Renal cortical epithelial cell (primary cell): ENCODE data around the gene MFRP. TPM values are rescaled to one million over a fixed set of nuclear protein-coding genes. Genes with fewer than 3 reads are reported as not detected.

ENCODE experiments used
- DNase-seq: peaks from one replicate; pipeline ENCODE4 v3.0.0-alpha.2; 2011; ENCODE audit warnings: low read depth
- total RNA-seq: library from RNA; depleted of rRNA; stranded (reverse); fragments of >200 nt; gene quantifications from 2 replicates; pipeline ENCODE4 v1.2.3, GENCODE V29; 2014

MFRP gene
- total RNA-seq, 1 donor from 2014 or later: not detected

- peak; percentile 87 for DNase-seq
Observed at GRCh38 chr11:119318240-119319135, 28.0 kb downstream of the MFRP start.

GRCh38 chr11:119317592-119318239 lies 28.8 kb downstream of the MFRP start:
- no peak for DNase-seq

GRCh38 chr11:119316729-119317591 lies 29.5 kb downstream of the MFRP start, which contains the start of gene MCAM:
Gene MCAM, minus strand, starts transcription at chr11:119317130. Its CDS starts 29 bp downstream, at chr11:119317101.
- DNase-seq: no peak

DNA sequence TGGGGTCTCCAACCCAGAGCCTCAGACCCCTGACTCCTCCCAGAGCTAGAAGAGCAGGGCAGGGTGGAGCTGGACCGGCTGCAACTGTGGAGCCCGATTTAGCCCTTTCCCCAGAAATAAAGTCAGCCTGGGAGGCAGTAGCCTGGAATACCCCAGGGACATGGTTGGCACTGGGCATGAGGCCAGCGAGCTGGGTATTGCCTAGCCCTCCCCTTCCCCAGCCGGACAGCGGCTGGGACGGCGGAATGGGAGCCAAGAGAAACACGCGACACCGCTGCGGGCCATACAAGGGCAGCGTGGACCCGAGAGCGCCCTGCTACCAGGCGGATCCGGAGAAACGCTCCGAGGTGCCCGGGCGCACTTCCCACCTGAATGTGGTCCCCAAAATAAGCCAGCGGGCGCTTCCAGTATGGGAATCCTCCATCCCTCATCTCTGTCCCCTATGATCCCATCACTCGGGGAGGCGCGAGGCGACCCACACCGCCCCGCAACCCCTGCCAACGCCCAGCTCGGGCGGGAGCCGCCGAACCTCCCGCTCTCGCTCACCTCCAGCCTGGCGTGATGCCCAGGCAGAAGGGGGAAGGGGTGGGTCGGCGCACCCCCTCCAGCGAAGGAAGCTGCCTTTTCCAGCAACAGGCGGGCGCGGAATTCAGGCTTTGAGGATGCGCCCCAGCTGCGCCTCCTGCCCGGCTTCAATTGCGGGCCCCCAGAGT lies 30.3 kb downstream of the MFRP start:
- DNase-seq: peak; percentile 19

GRCh38 chr11:119315131-119316015 lies 31.1 kb downstream of the MFRP start:
- peak; percentile 15 for DNase-seq

DNA sequence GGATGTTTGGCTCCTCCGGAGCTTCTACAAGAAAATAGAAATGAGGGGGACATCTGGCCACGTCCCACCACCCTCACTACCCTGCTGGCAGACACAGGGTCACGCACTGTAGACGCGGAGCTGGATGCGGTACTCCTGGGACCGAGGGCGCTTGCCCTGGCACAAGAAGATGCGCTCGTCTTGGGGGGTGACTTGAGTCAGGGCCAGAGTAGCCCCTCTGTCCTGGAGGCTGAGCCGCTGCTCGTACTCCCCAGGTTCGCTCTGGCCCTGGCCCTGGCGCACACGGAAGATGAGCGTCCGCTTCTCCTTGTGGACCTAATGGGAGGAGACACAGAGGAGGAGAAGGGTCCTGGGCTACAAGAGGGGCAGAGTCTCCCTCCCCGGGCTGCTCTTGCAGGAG lies 31.8 kb downstream of the MFRP start:
- DNase-seq: no peak

DNA sequence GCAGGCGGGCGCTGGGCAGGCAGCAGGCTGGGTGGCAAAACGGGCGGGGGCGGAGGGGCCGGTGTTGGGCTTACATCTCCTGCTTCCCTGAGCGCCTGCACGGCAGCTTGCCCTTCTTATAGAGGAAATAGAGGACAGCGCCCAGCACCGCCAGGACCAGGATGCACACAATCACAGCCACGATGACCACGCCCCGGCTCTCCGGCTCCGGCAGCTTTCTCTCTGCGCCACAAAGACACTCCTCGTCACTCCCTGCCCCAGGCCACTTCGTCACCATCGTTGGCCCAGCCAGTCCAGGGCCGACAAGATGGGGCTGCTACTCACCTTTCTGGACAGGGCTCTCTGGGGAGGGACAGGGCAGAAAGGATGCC lies 35.8 kb downstream of the MFRP start:
- no peak for DNase-seq

GRCh38 chr11:119309953-119310681 lies 36.4 kb downstream of the MFRP start:
- DNase-seq: no peak

DNA sequence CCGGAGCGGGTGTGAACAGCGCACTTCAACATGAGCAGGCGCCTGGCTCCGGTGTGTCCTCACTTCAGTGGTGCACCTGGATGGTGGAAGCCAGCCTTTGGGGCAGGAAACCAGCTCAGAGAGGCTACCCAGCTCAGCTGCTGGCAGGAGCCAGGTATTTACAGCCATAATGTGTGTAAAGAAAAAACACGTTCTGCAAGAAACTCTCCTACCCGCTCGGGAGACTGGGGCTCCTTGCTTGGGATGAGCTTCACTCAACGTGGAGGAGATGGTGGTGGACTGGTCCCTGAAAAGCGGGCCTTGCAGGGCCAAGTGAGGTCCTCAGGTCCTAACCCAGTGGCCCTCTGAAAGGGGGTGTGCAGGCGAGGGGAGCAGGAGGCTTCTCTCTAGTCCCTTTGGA lies 37.1 kb downstream of the MFRP start:
- no peak for DNase-seq

GRCh38 chr11:119307974-119308373 lies 38.5 kb downstream of the MFRP start:
- no peak for DNase-seq

DNA sequence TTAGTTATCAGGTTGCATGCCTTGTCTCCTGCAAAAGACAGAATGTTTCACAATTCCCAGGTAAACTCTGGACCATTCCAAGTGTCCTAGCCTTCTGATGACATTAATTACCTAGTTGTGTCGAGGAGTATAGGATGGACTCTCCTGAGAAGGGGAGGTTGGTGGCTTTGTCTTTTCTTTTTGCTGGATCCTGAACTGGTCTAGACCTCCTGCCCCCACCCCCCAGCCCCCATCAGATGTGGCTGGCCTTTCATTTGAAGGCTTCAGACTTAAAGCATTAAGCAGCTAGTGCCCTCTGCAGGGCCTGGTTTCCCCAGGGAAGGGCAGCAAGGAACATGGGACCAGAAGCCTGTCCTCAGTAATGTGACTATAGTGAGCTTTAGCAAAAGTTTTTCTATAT lies 39.3 kb downstream of the MFRP start:
- no peak for DNase-seq

DNA sequence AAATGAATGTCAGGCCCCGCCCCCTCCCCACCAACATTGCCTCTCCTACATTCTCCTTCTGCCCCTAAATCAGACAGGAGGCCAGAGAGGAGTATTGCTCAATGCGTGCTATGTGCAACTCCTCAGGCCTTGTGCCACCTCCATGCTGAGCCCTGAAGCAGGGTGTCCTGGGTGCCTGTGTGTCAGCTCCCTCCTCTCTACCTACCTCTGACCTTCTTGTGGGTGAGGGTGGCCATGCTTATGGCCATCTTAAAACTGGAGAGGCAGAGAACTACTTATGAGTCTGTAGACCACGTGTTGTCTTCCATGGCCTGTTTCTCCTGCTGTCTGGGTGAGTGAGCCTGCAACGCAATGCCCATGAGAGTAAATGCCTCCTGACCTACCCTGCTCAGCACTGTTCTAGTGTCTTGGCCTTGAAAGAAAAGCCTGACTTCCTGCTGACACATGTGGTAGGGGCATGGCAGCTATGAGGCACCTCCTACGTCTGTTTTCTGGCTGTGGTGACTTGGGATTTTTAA lies 40.1 kb downstream of the MFRP start:
- no peak for DNase-seq

DNA sequence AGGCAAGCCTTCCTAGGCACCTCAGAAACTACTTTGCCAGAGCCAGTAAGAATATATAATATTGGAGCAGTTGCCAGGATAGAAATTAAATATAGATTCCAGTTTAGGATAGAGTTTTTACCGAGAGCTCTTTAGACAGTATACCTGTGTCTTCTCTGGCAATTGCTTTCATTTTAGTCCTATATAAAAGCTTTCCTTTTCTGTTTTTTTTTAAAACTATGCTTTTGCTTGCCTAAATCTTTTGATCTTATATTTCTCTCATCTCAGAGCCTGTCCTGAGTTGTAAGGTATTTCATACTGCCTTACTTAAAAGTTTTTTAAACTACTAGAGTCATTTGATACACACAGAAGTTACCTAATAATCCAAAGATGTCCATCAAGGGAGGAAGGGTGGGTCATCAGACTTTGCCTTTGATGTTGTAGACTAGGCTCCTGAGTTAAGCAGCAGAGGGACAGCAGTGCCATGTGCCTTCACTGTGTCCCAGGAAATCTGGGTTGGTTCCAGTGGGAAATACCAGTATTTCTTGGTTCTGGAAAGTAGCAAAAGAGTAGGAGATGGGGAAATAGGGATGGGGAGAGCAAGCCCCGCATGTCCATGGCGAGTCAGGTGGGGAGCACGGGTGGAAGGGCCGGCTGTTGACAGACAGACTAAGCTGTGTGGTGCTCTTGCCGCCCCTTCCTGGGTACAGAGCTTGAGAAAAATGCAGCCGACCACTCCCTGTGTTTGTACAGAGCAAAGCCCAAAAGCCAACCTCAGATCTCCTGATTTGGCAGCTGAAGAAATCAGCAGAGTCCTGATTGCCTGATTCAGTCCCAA lies 40.7 kb downstream of the MFRP start:
- no peak for DNase-seq

DNA sequence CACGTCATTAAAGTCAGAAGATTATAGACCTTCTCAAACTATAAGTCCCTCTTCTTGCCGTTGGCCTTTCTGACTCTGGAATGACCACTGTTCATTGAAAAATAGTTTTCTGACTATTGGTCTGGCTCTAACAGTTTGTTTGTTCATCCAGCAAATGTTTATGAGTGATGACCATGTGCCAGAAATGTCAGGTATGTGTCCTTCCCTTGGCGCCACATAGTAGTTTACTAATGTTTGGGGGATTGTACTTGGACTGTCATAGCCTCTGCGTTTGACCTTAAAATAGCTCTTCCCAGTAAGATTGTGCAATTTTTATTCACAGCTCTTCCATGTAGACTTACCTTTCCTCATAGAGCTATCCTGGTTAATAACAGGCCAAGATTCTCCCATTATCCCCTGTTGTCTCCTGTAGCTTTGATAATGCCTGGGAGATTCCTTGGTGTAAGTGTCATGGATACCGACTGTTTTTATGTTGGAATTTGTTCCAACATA lies 43.2 kb downstream of the MFRP start:
- no peak for DNase-seq

GRCh38 chr11:119300198-119300964 lies 46.1 kb downstream of the MFRP start:
- DNase-seq: no peak

DNA sequence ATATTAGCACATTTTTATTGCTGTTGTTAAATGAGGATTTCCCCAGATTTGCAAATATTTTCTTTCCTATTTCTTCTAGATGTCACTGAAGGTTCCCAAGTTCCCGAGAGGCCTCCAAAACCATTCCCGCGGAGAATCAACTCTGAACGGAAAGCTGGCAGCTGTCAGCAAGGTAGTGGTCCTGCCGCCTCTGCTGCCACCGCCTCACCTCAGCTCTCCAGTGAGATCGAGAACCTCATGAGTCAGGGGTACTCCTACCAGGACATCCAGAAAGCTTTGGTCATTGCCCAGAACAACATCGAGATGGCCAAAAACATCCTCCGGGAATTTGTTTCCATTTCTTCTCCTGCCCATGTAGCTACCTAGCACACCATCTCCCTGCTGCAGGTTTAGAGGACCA lies 47.1 kb downstream of the MFRP start:
- no peak for DNase-seq

GRCh38 chr11:119298726-119299125 lies 47.8 kb downstream of the MFRP start:
- DNase-seq: no peak

DNA sequence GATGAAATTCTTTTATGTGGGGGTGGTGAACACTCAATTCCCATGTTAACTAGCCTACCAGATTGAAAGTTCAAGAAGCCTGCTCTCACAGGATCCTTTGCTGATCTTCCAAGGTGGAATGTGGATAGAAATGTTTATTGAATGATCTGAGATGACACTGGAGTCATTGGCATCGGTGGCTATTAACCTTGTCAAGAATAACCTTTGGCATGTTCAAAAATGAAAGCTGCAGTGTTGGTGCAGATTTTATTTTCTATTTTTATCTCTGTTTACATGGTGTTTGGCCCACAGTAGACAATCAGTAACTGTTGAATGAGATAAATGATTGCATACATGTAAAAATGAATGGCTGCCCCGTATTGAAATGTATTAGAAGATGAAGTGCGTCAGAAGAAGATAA lies 48.6 kb downstream of the MFRP start:
- DNase-seq: peak; percentile 36
